ENCODE results near the gene STK4. TPM values are rescaled to one million over a fixed set of nuclear protein-coding genes. Genes with fewer than 3 reads are reported as not detected.

Gene STK4
- total RNA-seq, 4 donors from 2014 or later: 27.7 to 128 (median 42.9) TPM

GRCh38 chr20:45041464-45042337 is 75.4 kb downstream of the STK4 start:
- H3K4me3 ChIP-seq: no peak overlapping the region
- no peak overlapping the region for H3K27ac ChIP-seq
- H3K27me3 ChIP-seq: no peaks in the 10 kb centered on the region
- no peak for DNase-seq
- TF ChIP-seq POLR2A (IDR thresholded peaks at IDR 0.05) (no peak), CTCF (IDR thresholded peaks at IDR 0.05) (no peak)
- peaks cover 0 to 5% (median 0%) of the 10 kb centered on the region in 3 donors for H3K36me3 ChIP-seq
- H3K4me1 ChIP-seq: peaks cover 0 to 5% (median 0%) of the 10 kb centered on the region in 4 donors
- H3K9me3 ChIP-seq: no peaks in the 10 kb centered on the region

GRCh38 chr20:45042978-45043377 is 76.7 kb downstream of the STK4 start:
- TF ChIP-seq POLR2A (IDR thresholded peaks at IDR 0.05): no peak
- DNase-seq: no peak
- peaks cover 0 to 5% (median 0%) of the 10 kb centered on the region in 4 donors for H3K4me1 ChIP-seq
- no peak overlapping the region for H3K27ac ChIP-seq
- no peak overlapping the region for H3K4me3 ChIP-seq
- H3K9me3 ChIP-seq: no peaks in the 10 kb centered on the region
- no peaks in the 10 kb centered on the region for H3K27me3 ChIP-seq
- peaks cover 0 to 5% (median 0%) of the 10 kb centered on the region in 3 donors for H3K36me3 ChIP-seq

- Histone ChIP-seq H3K27ac (no peak overlapping the region), H3K27me3 (no peaks in the 10 kb centered on the region), H3K4me3 (no peak overlapping the region), H3K9me3 (no peaks in the 10 kb centered on the region), H3K36me3 (peaks cover 0 to 5% (median 0%) of the 10 kb centered on the region in 3 donors), H3K4me1 (peaks cover 0 to 5% (median 0%) of the 10 kb centered on the region in 4 donors)
- peak in 1 of 3 donors; percentile 64 for DNase-seq
- TF ChIP-seq CTCF (IDR thresholded peaks at IDR 0.05): peak; percentile 74 to 86 (median 84)
- no peak for TF ChIP-seq POLR2A (IDR thresholded peaks at IDR 0.05)
Observed at GRCh38 chr20:45044084-45044573, 77.8 kb downstream of the STK4 start.

- Histone ChIP-seq H3K27me3 (no peaks in the 10 kb centered on the region), H3K4me1 (peaks cover 0 to 5% (median 2%) of the 10 kb centered on the region in 4 donors), H3K9me3 (no peaks in the 10 kb centered on the region), H3K4me3 (no peak overlapping the region), H3K36me3 (peaks cover 0 to 5% (median 0%) of the 10 kb centered on the region in 3 donors), H3K27ac (no peak overlapping the region)
- DNase-seq: no peak
- TF ChIP-seq POLR2A (IDR thresholded peaks at IDR 0.05) (no peak), CTCF (IDR thresholded peaks at IDR 0.05) (no peak)
Observed at GRCh38 chr20:45044601-45045000, 78.3 kb downstream of the STK4 start.

GRCh38 chr20:45047581-45048119 is 81.3 kb downstream of the STK4 start:
- H3K27me3 ChIP-seq: no peaks in the 10 kb centered on the region
- no peak overlapping the region for H3K4me3 ChIP-seq
- peaks cover 0 to 17% (median 8%) of the 10 kb centered on the region in 4 donors for H3K4me1 ChIP-seq
- H3K9me3 ChIP-seq: no peaks in the 10 kb centered on the region
- no peak overlapping the region for H3K27ac ChIP-seq
- peaks cover 0 to 5% (median 0%) of the 10 kb centered on the region in 3 donors for H3K36me3 ChIP-seq
- no peak for DNase-seq
- TF ChIP-seq CTCF (IDR thresholded peaks at IDR 0.05) (no peak), POLR2A (IDR thresholded peaks at IDR 0.05) (no peak)

- TF ChIP-seq POLR2A (IDR thresholded peaks at IDR 0.05): no peak
- no peak for TF ChIP-seq CTCF (IDR thresholded peaks at IDR 0.05)
- no peaks in the 10 kb centered on the region for H3K27me3 ChIP-seq
- H3K36me3 ChIP-seq: peaks cover 0 to 17% (median 0%) of the 10 kb centered on the region in 3 donors
- H3K4me3 ChIP-seq: no peak overlapping the region
- H3K27ac ChIP-seq: no peak overlapping the region
- H3K4me1 ChIP-seq: peaks cover 0 to 21% (median 10%) of the 10 kb centered on the region in 4 donors
- H3K9me3 ChIP-seq: no peaks in the 10 kb centered on the region
- DNase-seq: no peak
Observed at GRCh38 chr20:45049438-45049837, 83.1 kb downstream of the STK4 start.

Data from Peyer's patch (tissue), 4 donors.